HCT116 (cell line): Measurements from ENCODE around the gene PTPN9. TPM values are rescaled to one million over a fixed set of nuclear protein-coding genes. Genes with fewer than 3 reads are reported as not detected.
"Not testable (repeated sequence)": the region's sequence is repeated elsewhere in the genome, so short reads cannot be mapped to it uniquely, and the experiment has no call there.

ENCODE experiments used
- ATAC-seq: fragments of 200-7000 bp; cut with Tn5 transposase; 2 replicates; pipeline ENCODE4 v1.9.1; 2020; ENCODE audit warnings: mild to moderate bottlenecking, moderate library complexity
- BruUV-seq: library from RNA; stranded (reverse); fragments of 400-500 nt; replicated peaks from 2 replicates; lab custom pipeline; 2021; lab: Mats Ljungman, UMichigan
- CTCF ChIA-PET: fragments of 300-600 bp; sonication (Branson Sonifier 250); formaldehyde crosslinking; loops from one replicate; lab custom pipeline; 2021; ENCODE audit warnings: antibody characterized with exemption; lab: Charles Lee
- POLR2A ChIA-PET: fragments of 300-600, 350-600 bp; sonication (Branson Sonifier 250); formaldehyde crosslinking; loops from one replicate; lab custom pipeline; 2021; ENCODE audit warnings: antibody characterized with exemption; lab: Charles Lee
- RAD21 ChIA-PET, 2 experiments: fragments of 300-600 bp; sonication (Branson Sonifier 250); formaldehyde crosslinking; loops; one replicate each; lab custom pipeline; 2023; ENCODE audit warnings: low total read pairs in 2 of 2; ENCODE audit not compliant: uncharacterized antibody in 2 of 2, unreplicated experiment in 2 of 2, low non-redundant PET in 1 of 2; lab: Charles Lee
- DNase-seq: peaks from one replicate; pipeline ENCODE4 v3.0.0-alpha.2; 2010; ENCODE audit warnings: low read depth, low spot score
- H2AFZ ChIP-seq: fragments of 200-600 bp; shearing (Covaris generic), sonication (generic); 2 replicates; pipeline ENCODE4 v1.6.1; 2017; ENCODE audit warnings: low read depth, mixed run types, mixed read lengths, antibody characterized with exemption, low read length; ENCODE audit not compliant: poor library complexity, severe bottlenecking
- H3K27ac ChIP-seq: 2 replicates; pipeline ENCODE4 v1.5.1; 2012; ENCODE audit warnings: low read depth, low read length
- H3K27me3 ChIP-seq: fragments of 200-600 bp; sonication (generic); 2 replicates; pipeline ENCODE4 v1.6.1; 2016; ENCODE audit warnings: mixed run types, low read length, mixed read lengths; ENCODE audit not compliant: insufficient read depth
- H3K36me3 ChIP-seq, 2 experiments: fragments of 200-500 bp in 1 of 2; fragments of 200-600 bp in 1 of 2; sonication (Bioruptor generic) in 1 of 2; sonication (generic) in 1 of 2; 2 replicates each; pipeline versions ENCODE4 v1.5.1 to v1.6.1; 2014 to 2016; ENCODE audit warnings: low read length in 2 of 2, inconsistent platforms in 1 of 2, mixed read lengths in 1 of 2, mixed run types in 1 of 2; ENCODE audit not compliant: insufficient read depth in 2 of 2, control insufficient read depth in 1 of 2
- H3K4me1 ChIP-seq, 2 experiments: fragments of 200-600 bp in 1 of 2; sonication (generic) in 1 of 2; 2 replicates each; pipeline versions ENCODE4 v1.5.1 to v1.6.1; 2012 to 2017; ENCODE audit warnings: low read length in 2 of 2, inconsistent platforms in 1 of 2, mild to moderate bottlenecking in 1 of 2, mixed read lengths in 1 of 2, mixed run types in 1 of 2, moderate library complexity in 1 of 2; ENCODE audit not compliant: insufficient read depth in 2 of 2, control insufficient read depth in 1 of 2
- H3K4me2 ChIP-seq: fragments of 200-600 bp; sonication (generic); 2 replicates; pipeline ENCODE4 v1.6.1; 2017; ENCODE audit warnings: mixed run types, low read length, mixed read lengths
- H3K4me3 ChIP-seq, 2 experiments: fragments of 200-600 bp in 1 of 2; sonication (generic) in 1 of 2; replicated peaks in 1 of 2; 2 replicates each; pipeline ENCODE4 v1.5.1; 2011 to 2016; ENCODE audit warnings: low read length in 2 of 2, control low read depth in 1 of 2, low read depth in 1 of 2, mild to moderate bottlenecking in 1 of 2, mixed read lengths in 1 of 2, mixed run types in 1 of 2
- H3K79me2 ChIP-seq: fragments of 200-600 bp; sonication (generic); 2 replicates; pipeline ENCODE4 v1.6.1; 2017; ENCODE audit warnings: mild to moderate bottlenecking, mixed run types, low read length, moderate library complexity, mixed read lengths; ENCODE audit not compliant: insufficient read depth
- H3K9ac ChIP-seq: fragments of 200-600 bp; sonication (generic); 2 replicates; pipeline ENCODE4 v1.6.1; 2016; ENCODE audit warnings: low read length, mixed read lengths
- H3K9me2 ChIP-seq: fragments of 200-600 bp; sonication (generic), shearing (Covaris generic); 2 replicates; pipeline ENCODE4 v1.6.1; 2017; ENCODE audit warnings: mixed run types, mild to moderate bottlenecking, moderate library complexity; ENCODE audit not compliant: insufficient read depth
- H3K9me3 ChIP-seq, 2 experiments: fragments of 200-500 bp in 1 of 2; fragments of 200-600 bp in 1 of 2; sonication (Bioruptor generic) in 1 of 2; sonication (generic) in 1 of 2; 2 replicates each; pipeline ENCODE4 v1.6.1; 2014 to 2017; ENCODE audit warnings: low read length in 2 of 2, mixed read lengths in 2 of 2, inconsistent platforms in 1 of 2, low read depth in 1 of 2, mild to moderate bottlenecking in 1 of 2, mixed run types in 1 of 2, moderate library complexity in 1 of 2; ENCODE audit not compliant: control insufficient read depth in 1 of 2, insufficient read depth in 1 of 2
- H4K20me1 ChIP-seq: fragments of 200-600 bp; sonication (generic), shearing (Covaris generic); 2 replicates; pipeline ENCODE4 v1.6.1; 2017; ENCODE audit warnings: mixed run types, mild to moderate bottlenecking, moderate library complexity; ENCODE audit not compliant: insufficient read depth
- EGR1 ChIP-seq: IDR thresholded peaks from 2 replicates; pipeline ENCODE4 v1.6.1; 2012; ENCODE audit warnings: low read depth
- POLR2A ChIP-seq: IDR thresholded peaks from 2 replicates; pipeline ENCODE4 v1.7.0; 2011; ENCODE audit warnings: borderline replicate concordance; ENCODE audit not compliant: insufficient read depth, insufficient read length; ENCODE audit errors: extremely low read depth
- ZNF274 ChIP-seq: fragments of 200-500 bp; sonication (Bioruptor generic); IDR thresholded peaks from 2 replicates; pipeline ENCODE4 v1.6.1; 2014; ENCODE audit warnings: mild to moderate bottlenecking, low read depth, low read length, inconsistent platforms
- intact Hi-C: fragments of 100-400 bp; cut with micrococcal nuclease; formaldehyde crosslinking; loops from 2 replicates; pipeline ENCODE4 v1.10.0; 2022
- total RNA-seq: library from RNA; stranded (reverse); gene quantifications from one replicate; pipeline ENCODE4 v1.2.1, GENCODE V29; 2021; ENCODE audit not compliant: unreplicated experiment
- TF ChIP-seq, protein P1 (sequence below): IDR thresholded peaks from 2 replicates; pipeline ENCODE4 v1.6.1; 2012; ENCODE audit warnings: low read depth

Gene PTPN9
- total RNA-seq, 1 experiment from 2014 or later, result 21.1 TPM

DNA sequence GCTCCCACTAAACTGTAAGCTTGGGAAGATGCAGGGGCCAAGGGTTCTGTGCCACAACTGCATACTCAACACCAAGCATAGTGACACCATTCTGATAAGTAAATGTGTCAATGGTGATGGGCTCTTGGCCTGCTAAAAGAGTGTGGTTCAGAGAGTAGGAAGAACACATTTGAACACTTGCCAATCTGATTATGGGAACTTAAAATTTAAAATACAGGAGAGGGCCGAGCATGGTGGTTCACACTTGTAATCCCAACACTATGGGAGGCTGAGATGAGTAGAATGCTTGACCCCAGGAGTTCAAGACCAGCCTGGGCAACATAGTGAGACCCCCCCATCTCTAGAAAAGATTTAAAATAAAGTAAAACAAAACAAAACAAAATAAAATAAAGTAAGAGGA, 34.1 kb downstream of the PTPN9 start (continued):
- TF ChIP-seq, protein P1, sequence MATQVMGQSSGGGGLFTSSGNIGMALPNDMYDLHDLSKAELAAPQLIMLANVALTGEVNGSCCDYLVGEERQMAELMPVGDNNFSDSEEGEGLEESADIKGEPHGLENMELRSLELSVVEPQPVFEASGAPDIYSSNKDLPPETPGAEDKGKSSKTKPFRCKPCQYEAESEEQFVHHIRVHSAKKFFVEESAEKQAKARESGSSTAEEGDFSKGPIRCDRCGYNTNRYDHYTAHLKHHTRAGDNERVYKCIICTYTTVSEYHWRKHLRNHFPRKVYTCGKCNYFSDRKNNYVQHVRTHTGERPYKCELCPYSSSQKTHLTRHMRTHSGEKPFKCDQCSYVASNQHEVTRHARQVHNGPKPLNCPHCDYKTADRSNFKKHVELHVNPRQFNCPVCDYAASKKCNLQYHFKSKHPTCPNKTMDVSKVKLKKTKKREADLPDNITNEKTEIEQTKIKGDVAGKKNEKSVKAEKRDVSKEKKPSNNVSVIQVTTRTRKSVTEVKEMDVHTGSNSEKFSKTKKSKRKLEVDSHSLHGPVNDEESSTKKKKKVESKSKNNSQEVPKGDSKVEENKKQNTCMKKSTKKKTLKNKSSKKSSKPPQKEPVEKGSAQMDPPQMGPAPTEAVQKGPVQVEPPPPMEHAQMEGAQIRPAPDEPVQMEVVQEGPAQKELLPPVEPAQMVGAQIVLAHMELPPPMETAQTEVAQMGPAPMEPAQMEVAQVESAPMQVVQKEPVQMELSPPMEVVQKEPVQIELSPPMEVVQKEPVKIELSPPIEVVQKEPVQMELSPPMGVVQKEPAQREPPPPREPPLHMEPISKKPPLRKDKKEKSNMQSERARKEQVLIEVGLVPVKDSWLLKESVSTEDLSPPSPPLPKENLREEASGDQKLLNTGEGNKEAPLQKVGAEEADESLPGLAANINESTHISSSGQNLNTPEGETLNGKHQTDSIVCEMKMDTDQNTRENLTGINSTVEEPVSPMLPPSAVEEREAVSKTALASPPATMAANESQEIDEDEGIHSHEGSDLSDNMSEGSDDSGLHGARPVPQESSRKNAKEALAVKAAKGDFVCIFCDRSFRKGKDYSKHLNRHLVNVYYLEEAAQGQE, result no peak
- TF ChIP-seq ZNF274 (no peak), EGR1 (no peak), POLR2A (no peak)
- TF ChIP-seq, all 23 proteins: peak for 0

DNA sequence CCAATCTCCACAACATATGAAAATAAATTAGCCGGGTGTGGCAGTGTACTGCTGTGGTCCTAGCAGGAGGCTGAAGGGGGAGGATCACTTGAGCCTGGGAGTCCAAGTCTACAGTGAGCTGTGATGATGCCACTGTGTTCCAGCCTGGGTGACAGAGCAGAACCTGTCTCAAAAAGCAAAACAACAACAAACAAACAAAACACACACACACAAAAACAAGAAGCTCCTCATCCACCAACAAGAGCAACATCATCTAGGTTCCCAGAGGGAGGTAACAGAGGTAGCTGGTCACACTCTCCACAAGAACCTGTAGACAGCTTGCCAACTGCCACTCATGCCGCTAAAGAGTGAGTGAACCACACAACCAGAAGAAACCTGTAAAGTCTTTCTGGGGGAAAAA, 34.8 kb downstream of the PTPN9 start:
- ATAC-seq (no peak), DNase-seq (no peak)
- POLR2A ChIA-PET, result interaction anchor here (0.6 to 0.7 kb wide), 2 partner anchors 9 to 17 kb away, joined by 3 to 4 read pairs; no protein-coding TSS in a partner anchor
- Histone ChIP-seq H3K27ac (no peak overlapping the region), H4K20me1 (no peaks in the 10 kb centered on the region), H3K27me3 (no peaks in the 10 kb centered on the region), H3K4me2 (no peak overlapping the region), H3K9ac (no peak overlapping the region), H3K9me2 (no peaks in the 10 kb centered on the region), H3K4me3 (no peak overlapping the region), H3K4me1 (peaks cover 0 to 6% of the 10 kb centered on the region in 2 experiments; a peak in 2 of 4 replicates), H3K9me3 (no peaks in the 10 kb centered on the region), H3K36me3 (no peaks in the 10 kb centered on the region), H3K79me2 (peaks cover 28% of the 10 kb centered on the region), H2AFZ (no peak overlapping the region)
- CTCF ChIA-PET, result no interaction called here
- intact Hi-C loops, result no loop called here
- no peak for TF ChIP-seq ZNF274
- no peak for TF ChIP-seq POLR2A
- BruUV-seq, result no TSS peak
- RAD21 ChIA-PET, result no interaction called here

DNA sequence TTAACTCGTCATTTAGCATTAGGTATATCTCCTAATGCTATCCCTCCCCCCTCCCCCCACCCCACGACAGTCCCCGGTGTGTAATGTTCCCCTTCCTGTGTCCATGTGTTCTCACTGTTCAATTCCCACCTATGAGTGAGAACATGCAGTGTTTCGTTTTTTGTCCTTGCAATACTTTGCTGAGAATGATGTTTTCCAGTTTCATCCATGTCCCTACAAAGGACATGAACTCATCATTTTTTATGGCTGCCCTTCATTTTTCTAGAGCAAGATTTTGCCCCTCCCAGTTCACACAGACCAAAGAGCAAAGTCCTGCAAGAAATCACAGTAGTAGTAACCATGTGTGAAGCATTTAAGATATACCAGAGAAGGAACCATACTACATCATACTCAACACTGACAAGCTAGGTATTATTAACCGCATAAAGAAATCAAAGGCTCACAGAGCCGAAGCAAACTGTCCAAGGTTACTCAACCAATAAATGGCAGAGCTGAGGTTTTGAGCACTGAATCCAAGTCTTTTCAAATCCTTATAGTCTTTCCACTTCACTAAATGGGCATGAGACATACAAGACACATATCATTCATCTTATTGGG, 36.1 kb downstream of the PTPN9 start:
- POLR2A ChIA-PET, H3K9me2 ChIP-seq, RAD21 ChIA-PET, H3K27ac ChIP-seq, H2AFZ ChIP-seq, H3K9me3 ChIP-seq, H3K36me3 ChIP-seq, H3K4me1 ChIP-seq, BruUV-seq, CTCF ChIA-PET, DNase-seq, ATAC-seq, H3K27me3 ChIP-seq, intact Hi-C loops, H3K9ac ChIP-seq, H3K4me2 ChIP-seq, H3K4me3 ChIP-seq, H4K20me1 ChIP-seq: not testable (repeated sequence)
- peaks cover 30% of the 10 kb centered on the region for H3K79me2 ChIP-seq
